GM18517 (cell line): Measurements from ENCODE around the gene PRR13.
"Not testable (repeated sequence)": the region's sequence is repeated elsewhere in the genome, so short reads cannot be mapped to it uniquely, and the experiment has no call there.

Source experiments
- ATAC-seq: cut with Tn5 transposase; IDR thresholded peaks from one replicate; pipeline ENCODE4 v1.9.1; 2021; ENCODE audit warnings: mild to moderate bottlenecking, moderate library complexity; ENCODE audit not compliant: unreplicated experiment

Gene PRR13

DNA sequence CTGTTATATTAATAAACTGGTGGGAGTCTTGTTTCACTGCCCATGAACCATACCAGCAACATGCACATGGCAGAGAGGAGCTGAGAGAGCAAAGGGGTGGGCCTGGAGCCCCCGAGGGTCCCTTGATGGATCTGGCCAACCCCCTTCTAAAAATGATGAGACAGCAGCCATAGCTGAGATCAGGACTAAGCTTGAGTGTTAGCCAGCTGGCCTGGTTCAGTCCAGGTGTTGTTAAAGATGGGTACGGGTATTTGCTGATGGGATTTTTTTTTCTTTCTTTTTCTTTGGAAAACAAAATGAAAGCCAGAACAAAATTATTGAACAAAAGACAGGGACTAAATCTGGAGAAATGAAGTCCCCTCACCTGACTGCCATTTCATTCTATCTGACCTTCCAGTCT is 26.3 kb downstream of the PRR13 start:
- ATAC-seq: no peak

DNA sequence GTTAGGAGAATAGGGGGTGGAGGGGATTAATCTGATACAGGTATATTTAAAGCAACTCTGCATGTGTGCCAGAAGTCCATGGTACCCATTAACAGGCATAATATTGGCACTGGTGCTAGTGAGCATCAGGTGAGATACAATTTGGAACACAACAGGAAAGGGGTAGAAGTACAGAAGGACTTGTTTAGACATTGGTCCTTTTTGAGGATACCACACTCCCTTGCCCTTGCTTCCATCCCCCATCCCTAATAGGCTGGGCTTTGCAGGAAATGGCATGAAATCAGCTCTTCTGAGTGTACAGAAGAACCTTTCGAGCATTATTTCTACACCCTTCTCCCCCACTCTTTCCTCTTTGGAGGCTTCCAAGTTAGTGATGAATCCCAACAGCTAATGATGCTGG is 26.7 kb downstream of the PRR13 start:
- no peak for ATAC-seq

DNA sequence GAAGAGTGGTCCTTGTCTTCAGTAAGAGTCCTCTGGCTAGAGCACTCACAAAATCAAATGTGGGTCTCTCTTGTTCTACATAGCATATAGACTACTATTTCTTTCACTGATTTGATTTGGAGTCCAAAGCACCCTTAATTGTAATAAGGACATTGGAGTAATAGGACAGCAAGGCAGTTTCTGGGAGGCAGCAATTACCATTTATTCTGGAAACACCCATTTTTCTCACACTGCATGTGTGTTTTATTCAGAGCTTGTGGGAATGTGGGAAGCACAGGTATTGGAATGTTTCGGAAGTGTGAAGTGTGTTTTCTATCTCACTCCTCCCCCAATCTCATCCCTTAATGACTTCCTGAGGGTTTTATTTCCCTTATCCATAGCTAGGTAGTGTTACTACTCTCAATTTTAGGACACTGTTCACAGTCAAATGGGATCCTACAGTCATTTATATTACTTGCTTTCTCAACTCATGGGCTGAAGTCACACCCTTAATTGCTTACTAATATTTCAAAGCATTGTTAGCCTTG is 30.6 kb downstream of the PRR13 start:
- no peak for ATAC-seq

DNA sequence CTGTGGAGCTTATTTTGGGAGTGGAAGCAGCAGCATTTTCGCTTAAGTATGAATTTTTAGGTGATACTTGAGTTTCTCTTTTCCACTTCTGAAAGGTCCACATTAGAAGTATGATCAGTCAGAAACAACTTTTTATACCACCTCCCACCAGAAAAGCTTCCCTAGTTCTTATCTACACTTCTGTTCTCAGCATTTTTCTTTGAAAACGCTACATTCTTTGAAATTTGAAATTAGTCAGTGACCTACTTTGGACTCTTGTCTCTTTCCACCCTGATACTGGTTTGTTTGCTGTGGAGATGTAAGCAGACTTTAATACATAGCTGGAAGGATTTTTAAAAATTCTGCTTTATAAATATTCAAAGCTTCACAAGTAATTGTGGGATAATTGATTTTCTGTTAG is 32.5 kb downstream of the PRR13 start:
- no peak for ATAC-seq

DNA sequence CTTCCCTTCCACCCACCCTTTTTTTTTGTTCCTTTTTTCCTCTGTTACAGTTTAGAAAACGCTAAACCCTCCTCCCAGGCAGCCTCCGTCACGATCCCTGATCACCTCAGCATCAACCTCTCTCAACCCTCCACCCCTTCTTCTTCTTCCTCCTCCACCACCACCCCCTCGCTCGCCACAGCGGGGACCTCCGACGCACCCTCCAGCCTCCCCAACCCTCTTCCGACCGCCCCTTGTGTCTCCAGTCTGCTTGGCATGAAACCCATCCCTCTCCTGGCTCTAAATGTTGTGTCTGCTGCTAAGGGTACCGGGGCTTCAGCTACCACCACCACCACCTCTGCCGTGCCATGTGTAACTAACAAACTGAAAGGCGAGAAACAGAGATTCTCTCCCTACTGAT is 33.3 kb downstream of the PRR13 start:
- no peak for ATAC-seq

DNA sequence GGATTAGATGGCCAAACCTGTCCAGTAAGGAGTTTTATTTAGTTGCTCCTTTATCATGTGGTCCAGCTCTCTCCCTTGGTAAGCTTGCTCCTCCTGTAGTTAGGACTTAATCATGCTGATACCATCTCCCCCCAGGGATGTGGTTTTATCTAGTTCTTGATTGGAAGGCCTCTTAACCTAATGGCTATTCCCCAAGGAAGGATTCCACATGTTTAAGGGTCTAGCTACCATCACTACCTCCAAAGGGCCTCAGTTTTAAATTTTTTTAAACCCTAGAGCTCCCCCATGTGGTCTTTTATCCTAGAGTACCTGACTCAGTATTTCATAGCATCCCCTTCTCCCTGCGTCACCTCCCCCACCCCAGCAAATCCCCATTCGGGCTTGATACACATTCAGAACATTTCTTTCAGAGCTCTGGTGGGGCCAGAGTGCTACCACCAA is 35.3 kb downstream of the PRR13 start:
- ATAC-seq: no peak

DNA sequence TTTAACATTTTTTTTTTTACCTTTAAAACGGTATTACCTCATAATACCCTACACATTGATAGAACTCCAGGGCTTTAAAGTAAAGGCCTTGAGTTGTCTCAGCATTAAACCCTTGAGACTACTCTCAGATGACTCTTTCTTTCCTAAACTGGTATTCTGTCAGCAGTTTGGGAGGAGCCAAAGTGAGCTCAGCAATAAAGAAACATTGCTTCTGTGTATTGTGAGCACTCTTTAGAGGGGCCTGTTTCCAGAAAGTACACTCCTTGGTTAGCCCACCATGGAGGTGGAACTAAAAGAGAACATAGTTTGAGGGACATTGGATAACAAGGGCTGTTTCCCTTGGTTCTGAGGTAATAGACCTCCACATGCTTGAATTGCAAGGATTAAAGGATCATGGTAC is 37.3 kb downstream of the PRR13 start:
- ATAC-seq: no peak

DNA sequence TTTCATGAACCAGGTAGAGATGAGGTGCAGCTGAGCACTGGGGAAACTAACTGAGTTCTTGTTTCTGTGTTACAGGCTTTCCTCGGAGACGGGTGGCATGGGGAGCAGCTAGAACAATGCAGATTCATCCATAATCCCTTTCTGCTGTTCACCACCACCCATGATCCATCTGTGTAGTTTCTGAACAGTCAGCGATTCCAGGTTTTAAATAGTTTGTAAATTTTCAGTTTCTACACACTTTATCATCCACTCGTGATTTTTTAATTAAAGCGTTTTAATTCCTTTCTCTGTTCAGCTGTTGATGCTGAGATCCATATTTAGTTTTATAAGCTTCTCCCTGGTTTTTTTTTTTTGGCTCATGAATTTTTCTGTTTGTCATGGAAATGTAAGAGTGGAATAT is 37.8 kb downstream of the PRR13 start:
- no peak for ATAC-seq

DNA sequence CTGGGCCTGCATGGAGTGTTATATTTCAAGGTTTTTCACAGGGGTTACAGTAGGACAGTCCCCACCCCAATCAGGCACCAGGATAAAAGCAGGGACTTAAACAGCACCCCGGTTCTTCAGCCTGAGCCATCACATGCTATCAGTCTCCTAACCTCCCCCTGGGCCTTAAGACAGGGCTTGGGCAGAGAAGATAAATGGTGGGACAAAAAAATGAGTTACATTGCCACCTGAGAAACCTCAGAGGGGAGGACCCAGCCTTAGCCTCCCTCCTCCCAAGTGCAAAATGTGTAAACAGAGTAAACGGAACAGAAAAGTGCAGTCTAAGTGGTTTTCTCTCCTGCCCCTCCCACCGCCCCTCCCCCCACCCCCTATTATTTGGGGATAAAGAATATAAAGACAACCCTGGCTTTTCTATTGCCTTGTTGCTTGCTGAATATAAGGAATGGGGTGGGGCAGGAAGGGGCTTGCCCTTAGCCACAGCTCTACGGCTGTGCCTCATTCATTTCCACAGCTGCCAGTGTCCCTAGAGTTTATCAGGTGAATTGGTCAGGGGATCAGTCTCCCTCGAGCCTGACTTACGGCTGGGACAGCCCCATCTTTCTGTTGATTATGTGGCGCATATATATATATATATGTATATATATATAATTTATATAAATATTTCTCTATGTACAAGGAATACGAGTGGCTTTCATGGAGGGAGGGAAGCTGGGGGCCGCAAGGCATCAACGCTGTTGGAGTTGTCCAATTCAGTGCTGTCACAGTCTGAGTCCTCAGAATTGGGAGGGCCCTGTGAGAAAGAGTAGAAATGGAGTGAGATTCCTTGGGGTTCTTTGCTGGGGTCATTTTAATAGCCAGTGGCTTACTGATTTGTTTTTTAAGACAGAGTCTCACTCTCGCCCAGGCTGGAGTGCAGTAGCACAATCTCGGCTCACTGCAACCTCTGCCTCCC is 39.2 kb downstream of the PRR13 start:
- ATAC-seq: no peak

DNA sequence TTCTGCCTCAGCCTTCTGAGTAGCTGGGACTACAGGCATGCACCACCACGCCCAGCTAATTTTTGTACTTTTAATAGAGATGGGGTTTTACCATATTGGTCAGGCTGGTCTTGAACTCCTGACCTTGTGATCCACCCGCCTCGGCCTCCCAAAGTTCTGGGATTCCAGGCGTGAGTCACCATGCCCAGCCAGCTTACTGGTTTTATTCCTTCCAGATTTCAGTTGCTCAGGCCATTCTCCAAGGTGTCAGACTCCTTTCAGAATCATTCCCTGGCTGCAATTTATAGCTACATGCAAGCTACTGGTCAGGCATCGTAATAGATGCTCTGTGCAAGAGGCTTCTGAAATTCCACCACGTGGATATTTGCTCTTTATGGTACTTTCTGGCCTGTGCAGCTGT is 39.9 kb downstream of the PRR13 start:
- ATAC-seq: not testable (repeated sequence)

DNA sequence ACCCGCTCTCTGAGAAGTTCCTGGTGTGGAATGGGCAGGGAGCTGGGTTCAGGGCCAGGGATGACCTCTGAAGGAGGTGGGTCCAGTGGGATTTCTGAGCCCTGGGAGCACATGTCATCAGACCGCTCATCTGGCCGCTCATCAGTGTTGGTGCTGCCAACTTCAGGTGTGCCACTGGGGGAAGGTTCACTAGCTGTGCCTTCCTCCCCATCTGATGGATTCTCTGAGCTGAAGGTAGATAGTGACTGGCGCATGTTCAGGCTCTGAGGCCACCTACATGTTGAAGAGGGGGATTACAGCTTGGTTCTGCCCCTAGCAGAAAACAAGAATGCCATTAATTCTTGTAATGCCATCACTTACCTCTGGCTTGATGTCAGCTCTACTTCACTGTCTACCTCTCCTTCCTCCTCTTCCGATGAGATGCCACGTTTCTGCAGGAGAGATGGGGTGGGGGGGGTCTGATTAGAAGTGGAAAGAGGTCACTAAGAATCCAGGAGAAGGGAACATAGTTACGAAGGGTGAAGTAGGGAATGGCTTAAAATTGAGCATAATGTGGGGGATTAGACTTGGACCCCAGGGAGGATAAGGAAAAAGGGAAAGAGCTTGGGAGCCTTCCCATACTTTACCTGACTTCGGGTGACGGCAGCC is 40.5 kb downstream of the PRR13 start:
- no peak for ATAC-seq

DNA sequence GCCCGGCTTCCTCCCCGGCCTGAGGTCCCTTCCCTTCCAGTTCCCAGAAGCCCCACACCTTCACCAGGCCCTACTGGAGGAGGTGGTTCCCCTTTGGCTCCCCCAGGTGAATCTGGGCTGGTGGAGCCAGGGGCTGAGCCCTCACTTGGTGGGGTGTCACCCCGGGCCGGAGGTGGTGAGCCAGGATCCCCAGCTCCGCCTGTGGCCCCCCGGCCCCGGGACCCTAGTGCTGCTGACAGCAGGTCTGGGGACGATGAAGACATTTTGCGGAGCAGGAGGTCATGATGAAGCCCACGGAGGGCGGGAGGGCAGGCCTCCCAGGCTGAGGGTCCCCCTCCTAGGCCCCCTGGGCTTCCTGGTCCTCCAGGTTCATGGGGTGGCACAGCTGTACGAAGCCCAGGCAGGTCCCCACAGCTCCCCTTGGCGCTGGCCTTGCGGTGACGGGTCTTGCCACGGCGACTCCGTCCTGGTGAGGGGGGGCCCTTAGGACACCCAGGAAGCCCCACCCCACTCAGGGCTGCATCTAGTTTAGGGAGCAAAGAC is 41.2 kb downstream of the PRR13 start:
- no peak for ATAC-seq

DNA sequence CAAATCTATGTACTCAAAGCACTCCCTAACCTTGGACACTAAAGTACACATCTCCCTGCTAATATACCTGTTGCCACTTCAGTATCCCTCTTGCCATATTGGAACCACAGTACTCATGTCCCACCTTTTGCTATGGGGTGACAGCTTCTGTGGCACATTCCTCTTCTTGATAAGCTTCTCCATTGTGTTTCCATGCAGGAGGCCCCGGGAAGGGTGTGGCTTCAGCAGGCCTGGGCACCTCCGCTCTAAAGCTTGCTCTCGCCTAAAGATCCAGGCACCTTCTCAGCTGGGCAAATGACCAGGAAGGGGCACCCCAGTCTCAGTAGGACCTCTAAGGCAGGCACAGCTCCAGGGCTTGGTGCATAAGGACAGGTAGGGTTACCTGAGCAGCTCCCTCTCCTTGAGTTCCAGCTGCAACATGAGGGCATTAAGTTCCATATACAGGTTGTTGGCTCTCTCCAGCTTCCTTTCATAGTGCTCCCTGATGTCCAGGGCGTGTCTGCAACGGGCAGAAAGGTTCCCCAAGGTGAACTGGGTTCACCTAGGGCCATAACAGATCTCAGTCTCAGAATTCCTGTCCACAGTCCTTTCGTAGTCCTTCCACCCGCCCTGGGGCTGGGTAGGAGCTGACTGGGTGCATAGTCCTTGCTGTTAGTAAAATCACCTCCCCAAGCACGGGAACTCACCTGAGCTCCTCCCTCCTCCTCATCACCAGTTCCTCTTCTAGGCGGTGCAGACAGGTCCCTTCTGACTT is 41.9 kb downstream of the PRR13 start:
- no peak for ATAC-seq

DNA sequence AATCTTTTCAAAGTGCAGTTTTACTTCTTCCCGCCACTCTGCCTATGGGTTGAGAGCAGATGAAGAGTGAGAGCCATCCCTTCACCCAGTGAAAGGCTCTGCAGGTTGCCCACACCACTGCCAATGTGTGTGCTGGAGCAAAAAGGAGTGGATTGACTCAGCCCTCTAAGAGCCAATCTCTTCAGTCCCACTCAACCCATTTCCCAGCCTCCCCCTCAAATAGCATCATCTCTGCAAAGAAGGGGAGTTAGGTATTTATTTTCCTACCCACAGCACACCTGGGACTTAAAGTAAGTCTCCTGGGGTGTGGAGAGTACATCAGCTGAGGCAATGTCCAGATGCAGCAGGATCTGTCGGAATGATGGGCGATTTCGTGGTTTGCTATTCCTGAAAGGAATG is 42.4 kb downstream of the PRR13 start:
- no peak for ATAC-seq

DNA sequence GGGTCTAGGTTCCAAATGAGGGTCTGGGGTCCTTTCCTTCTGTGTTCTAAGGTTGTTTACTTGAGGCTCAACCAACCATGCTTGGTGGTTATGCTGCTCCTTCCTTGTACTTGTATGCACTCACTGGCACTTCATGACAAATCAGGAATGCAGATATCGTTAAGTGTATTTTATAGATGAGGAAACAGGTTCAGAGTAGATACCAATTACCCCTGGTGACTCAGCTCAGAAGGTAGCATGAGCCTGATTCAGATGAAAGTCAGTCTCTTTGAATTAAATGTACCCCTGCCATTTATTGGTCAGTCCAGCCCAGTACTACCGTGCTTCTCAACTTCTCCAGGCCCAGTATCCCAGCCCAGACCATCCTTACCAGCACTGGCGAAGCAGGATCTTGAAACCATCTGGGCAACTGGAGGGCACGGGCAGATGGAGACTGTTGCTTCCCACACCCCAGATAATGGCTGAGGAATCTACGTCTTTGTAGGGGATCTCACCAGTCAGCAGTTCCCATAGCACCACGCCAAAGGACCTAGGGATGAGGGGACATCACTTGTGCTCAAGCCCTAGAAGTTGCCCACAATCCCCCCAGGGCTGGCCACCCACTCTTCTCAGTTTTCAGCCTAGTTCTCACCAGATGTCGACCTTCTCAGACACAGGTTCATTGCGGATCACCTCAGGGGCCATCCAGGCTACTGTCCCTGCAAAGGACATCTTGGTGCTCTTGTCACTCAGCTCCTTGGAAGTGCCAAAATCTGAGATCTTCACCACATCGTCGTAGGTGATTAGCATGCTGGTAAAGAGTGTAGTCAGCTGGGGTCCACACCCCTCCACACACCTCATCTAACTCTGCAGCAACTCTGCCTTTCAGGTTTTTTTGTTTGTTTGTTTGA is 43.4 kb downstream of the PRR13 start:
- ATAC-seq: no peak

DNA sequence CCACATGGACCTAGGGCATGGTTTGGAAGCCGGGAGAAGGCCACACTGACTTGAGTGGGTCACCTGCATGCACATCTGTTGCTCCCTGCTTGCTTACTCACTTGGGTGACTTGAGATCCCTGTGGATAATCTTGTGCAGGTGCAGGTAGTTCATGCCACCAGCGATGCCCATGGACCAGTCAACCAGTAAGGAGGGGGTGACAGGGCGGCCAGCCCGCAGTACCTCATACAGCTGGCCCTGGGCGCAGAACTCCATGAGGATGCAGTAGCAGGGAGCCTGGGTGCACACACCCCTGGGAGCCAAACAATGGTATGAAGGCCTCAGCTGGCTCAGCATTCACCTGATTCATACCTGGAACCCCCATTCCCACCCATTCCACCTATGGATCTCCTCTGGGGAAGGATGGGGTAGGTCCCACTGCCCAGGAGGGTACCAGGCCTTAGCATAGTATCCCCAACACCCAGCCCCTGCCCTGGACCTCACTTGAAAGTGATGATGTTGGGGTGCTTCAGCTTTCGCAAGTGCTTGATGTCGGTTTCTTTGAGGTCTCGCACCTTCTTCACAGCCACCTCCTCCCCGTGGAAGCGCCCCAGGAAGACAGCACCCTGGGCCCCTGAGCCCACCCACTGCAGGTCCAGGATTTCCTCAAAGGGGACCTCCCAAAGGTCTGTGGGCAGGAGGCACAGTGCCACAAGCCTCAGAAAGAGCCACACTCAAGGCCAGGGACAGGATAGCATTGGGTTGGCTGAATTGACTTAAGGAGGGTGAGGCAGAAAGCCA is 44.6 kb downstream of the PRR13 start:
- no peak for ATAC-seq

DNA sequence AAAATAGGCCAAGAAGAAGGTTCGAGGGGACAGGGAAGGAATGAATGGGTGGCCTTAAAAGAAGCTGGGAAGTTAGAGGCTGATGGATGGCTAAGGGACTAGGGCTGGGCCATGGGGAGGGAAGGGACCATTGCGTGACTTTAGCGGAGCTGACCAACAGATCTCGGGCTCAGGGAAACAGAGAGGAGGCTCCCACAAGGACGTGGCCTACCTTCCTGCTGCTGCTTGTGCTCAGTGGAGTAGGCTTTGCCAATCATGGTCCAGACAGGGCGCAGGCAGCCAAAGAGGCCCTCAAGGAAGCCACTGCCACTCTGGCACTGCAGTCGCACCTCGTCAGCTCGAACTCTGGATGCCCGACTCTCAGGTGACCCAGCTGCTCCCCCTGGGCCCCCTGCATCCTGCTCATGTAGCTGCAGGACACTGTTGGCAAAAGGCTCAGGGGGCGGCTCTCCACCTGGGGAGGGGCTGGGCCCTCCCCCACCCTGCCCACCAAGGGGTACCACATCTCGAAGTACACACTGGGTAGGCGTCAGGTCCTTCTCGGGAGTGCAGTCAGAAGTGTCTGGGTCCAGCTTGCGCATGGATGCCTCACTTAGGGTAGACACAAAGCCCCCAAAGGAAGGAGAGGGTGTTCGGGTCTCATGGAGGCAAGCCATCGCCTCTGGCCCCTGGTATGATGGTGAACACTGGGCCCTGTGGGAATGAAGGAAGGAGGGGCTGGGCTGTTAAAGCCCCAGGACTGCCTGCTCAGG is 45.4 kb downstream of the PRR13 start:
- no peak for ATAC-seq

DNA sequence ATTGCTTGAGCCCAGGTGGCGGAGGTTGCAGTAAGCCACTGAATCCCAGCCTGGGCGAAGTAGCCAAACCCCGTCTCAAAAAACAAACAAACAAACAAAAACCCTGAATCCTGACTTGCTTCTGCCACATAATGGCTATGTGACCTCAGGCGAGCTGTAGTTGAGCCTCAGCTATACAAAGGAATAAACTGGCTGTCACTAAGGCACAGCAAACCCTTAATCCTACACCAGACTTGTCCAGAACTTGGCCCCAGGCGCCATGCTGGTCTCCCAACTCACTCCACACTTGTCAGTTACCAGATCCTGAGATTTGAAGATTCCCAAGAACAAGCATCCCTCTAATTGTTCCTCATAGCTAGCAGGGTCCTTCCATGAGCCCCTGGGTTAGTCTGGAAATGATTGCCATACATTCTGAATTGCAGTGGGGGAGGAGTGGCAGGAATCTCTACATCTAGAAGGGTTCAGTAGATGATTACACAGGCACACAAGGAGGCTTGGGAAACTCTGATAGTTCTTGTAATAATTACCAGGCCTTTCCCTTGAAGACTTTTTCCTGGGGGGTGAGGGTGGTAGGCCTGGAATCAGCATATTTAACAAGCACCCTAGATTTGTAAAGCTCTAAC is 47.8 kb downstream of the PRR13 start:
- ATAC-seq: no peak
